Peyer's patch (tissue), 4 donors: Measurements from ENCODE around the gene TUBGCP2.

Experiments
- CTCF ChIP-seq, 6 experiments: fragments of 450-650 bp in 4 of 6; fragments of 200-600 bp in 2 of 6; sonication (generic) in 1 of 6; IDR thresholded peaks; one replicate each; pipeline ENCODE4 v1.5.1; 2017 to 2019; ENCODE audit warnings: antibody characterized with exemption in 6 of 6, mild to moderate bottlenecking in 3 of 6, moderate library complexity in 1 of 6
- POLR2A ChIP-seq, 2 donors: fragments of 450-650 bp; IDR thresholded peaks; one replicate each; pipeline ENCODE4 v1.5.1; 2017; ENCODE audit warnings: antibody characterized with exemption in 2 of 2, mild to moderate bottlenecking in 2 of 2, moderate library complexity in 2 of 2

GRCh38 chr10:133316266-133316665 lies 7.6 kb upstream of the TUBGCP2 start:
- TF ChIP-seq CTCF (IDR thresholded peaks at IDR 0.05) (no peak), POLR2A (IDR thresholded peaks at IDR 0.05) (no peak)
